SK-N-SH (cell line): ENCODE results near the gene SHLD1.

Experiments
- CTCF ChIP-seq: fragments of 200-600 bp; sonication (generic); IDR thresholded peaks from 2 replicates; pipeline ENCODE4 v1.6.1; 2017; ENCODE audit warnings: antibody characterized with exemption, mild to moderate bottlenecking, moderate library complexity
- EZH2phosphoT487 ChIP-seq: fragments of 200-600 bp; sonication (generic); IDR thresholded peaks from 2 replicates; pipeline ENCODE4 v1.6.1; 2017; ENCODE audit warnings: low read depth, mixed run types, mild to moderate bottlenecking, antibody characterized with exemption, moderate library complexity, borderline replicate concordance
- FOXJ3 ChIP-seq: sonication (generic); formaldehyde crosslinking; IDR thresholded peaks from 2 replicates; pipeline ENCODE4 v1.5.1; 2020; ENCODE audit warnings: mild to moderate bottlenecking, missing genetic modification reagents
- FOXM1 ChIP-seq: IDR thresholded peaks from 2 replicates; pipeline ENCODE4 v1.4.0; 2012; ENCODE audit warnings: low read depth, mild to moderate bottlenecking
- NFIC ChIP-seq: IDR thresholded peaks from 2 replicates; pipeline ENCODE4 v1.4.0; 2012; ENCODE audit warnings: borderline replicate concordance
- TF ChIP-seq, protein P1 (sequence below): fragments of 150-350 bp; IDR thresholded peaks from 2 replicates; pipeline ENCODE4 v1.6.1; 2016; ENCODE audit warnings: mild to moderate bottlenecking, low read depth, low read length

- TF ChIP-seq, protein P1, sequence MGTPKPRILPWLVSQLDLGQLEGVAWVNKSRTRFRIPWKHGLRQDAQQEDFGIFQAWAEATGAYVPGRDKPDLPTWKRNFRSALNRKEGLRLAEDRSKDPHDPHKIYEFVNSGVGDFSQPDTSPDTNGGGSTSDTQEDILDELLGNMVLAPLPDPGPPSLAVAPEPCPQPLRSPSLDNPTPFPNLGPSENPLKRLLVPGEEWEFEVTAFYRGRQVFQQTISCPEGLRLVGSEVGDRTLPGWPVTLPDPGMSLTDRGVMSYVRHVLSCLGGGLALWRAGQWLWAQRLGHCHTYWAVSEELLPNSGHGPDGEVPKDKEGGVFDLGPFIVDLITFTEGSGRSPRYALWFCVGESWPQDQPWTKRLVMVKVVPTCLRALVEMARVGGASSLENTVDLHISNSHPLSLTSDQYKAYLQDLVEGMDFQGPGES: no peak
- TF ChIP-seq EZH2phosphoT487 (no peak), NFIC (no peak), FOXM1 (no peak), CTCF (no peak), FOXJ3 (CRISPR knock-in tag) (no peak)
Measured at GRCh38 chr20:5776077-5776476, 25.9 kb downstream of the SHLD1 start.
